IMR-90 (cell line): Measurements from ENCODE around the gene NMBR.

ENCODE experiments used
- CEBPB ChIP-seq: IDR thresholded peaks from 2 replicates; pipeline ENCODE4 v1.6.1; 2012; ENCODE audit warnings: low read depth, low read length, improper control_type of control experiment
- CTCF ChIP-seq: conservative IDR thresholded peaks from 2 replicates; pipeline ENCODE4 v1.5.1; 2012; ENCODE audit warnings: mild to moderate bottlenecking, low read depth, low read length, improper control_type of control experiment
- FOS ChIP-seq: fragments of 150-350 bp; IDR thresholded peaks from 2 replicates; pipeline ENCODE4 v1.6.1; 2016; ENCODE audit warnings: low read depth, low read length
- RAD21 ChIP-seq: IDR thresholded peaks from 2 replicates; pipeline ENCODE4 v1.6.1; 2012; ENCODE audit warnings: low read length, improper control_type of control experiment

- no peak for TF ChIP-seq CTCF
- TF ChIP-seq CEBPB, result no peak
- TF ChIP-seq FOS, result no peak
- no peak for TF ChIP-seq RAD21
Measured at GRCh38 chr6:142051404-142051803, 95.5 kb downstream of the NMBR start.
